LNCaP clone FGC (cell line): ENCODE results near the gene SAE1.

Experiments used
- DNase-seq: peaks from one replicate; pipeline ENCODE4 v3.0.0-alpha.2; 2011; ENCODE audit warnings: low read depth
- H3K4me3 ChIP-seq: 2 replicates; pipeline ENCODE4 v1.5.1; 2011; ENCODE audit warnings: mild to moderate bottlenecking, low read depth, low read length, control low read depth
- CTCF ChIP-seq: IDR thresholded peaks from 2 replicates; pipeline ENCODE4 v1.5.1; 2012; ENCODE audit warnings: mild to moderate bottlenecking; ENCODE audit not compliant: control insufficient read depth, insufficient read depth; ENCODE audit errors: extremely low read depth

SAE1 gene

GRCh38 chr19:47107202-47107952, 23.3 kb upstream of the SAE1 start:
- DNase-seq: no peak
- H3K4me3 ChIP-seq: no peak overlapping the region
- TF ChIP-seq CTCF: no peak

- DNase-seq: no peak
- no peak overlapping the region for H3K4me3 ChIP-seq
- TF ChIP-seq CTCF: no peak
Measured at GRCh38 chr19:47107953-47108746, 22.5 kb upstream of the SAE1 start.

- no peak for DNase-seq
- no peak overlapping the region for H3K4me3 ChIP-seq
- TF ChIP-seq CTCF: no peak
Measured at GRCh38 chr19:47109177-47109540, 21.5 kb upstream of the SAE1 start.

- peak overlapping the region; percentile 75; the same call in 1 of the 2 replicates for H3K4me3 ChIP-seq
- DNase-seq: no peak
- no peak for TF ChIP-seq CTCF
Measured at GRCh38 chr19:47109541-47110375, 20.9 kb upstream of the SAE1 start.

- no peak for DNase-seq
- TF ChIP-seq CTCF: no peak
Measured at GRCh38 chr19:47110521-47111005, 20.1 kb upstream of the SAE1 start.

GRCh38 chr19:47111006-47111621, 19.5 kb upstream of the SAE1 start:
- no peak for TF ChIP-seq CTCF
- peak overlapping the region; percentile 75 for H3K4me3 ChIP-seq
- no peak for DNase-seq

More at GRCh38 chr19:47110521-47111005, 20.1 kb upstream of the SAE1 start:
- peak overlapping the region; percentile 75 for H3K4me3 ChIP-seq
